NCI-H2227 (cell line): ENCODE data around the gene TAF4.
"Not testable (repeated sequence)": the region's sequence is repeated elsewhere in the genome, so short reads cannot be mapped to it uniquely, and the experiment has no call there.

Experiments
- DNase-seq: peaks from one replicate; lab custom pipeline; 2025; ENCODE audit not compliant: unreplicated experiment; lab: John Stamatoyannopoulos, UW

Gene TAF4

GRCh38 chr20:62004614-62005013 lies 61.1 kb downstream of the TAF4 start:
- DNase-seq: no peak

- DNase-seq: no peak
Measured at GRCh38 chr20:62003567-62004405, 61.9 kb downstream of the TAF4 start.

GRCh38 chr20:62002882-62003480 lies 62.7 kb downstream of the TAF4 start:
- DNase-seq: no peak

- no peak for DNase-seq
Measured at GRCh38 chr20:62001178-62001715, 64.4 kb downstream of the TAF4 start.

- DNase-seq: no peak
Measured at GRCh38 chr20:61998343-61999121, 67.1 kb downstream of the TAF4 start.

GRCh38 chr20:61997891-61998290 lies 67.8 kb downstream of the TAF4 start:
- no peak for DNase-seq

- DNase-seq: no peak
Measured at GRCh38 chr20:61997372-61997771, 68.3 kb downstream of the TAF4 start.

GRCh38 chr20:61994546-61994945 lies 71.1 kb downstream of the TAF4 start:
- no peak for DNase-seq

GRCh38 chr20:61993058-61993457 lies 72.6 kb downstream of the TAF4 start:
- no peak for DNase-seq

- no peak for DNase-seq
Measured at GRCh38 chr20:61991476-61991875, 74.2 kb downstream of the TAF4 start.

GRCh38 chr20:61990484-61990883 lies 75.2 kb downstream of the TAF4 start:
- no peak for DNase-seq

- no peak for DNase-seq
Measured at GRCh38 chr20:61989741-61990140, 75.9 kb downstream of the TAF4 start.

GRCh38 chr20:61988665-61989064 lies 77.0 kb downstream of the TAF4 start:
- no peak for DNase-seq

GRCh38 chr20:61986762-61987321 lies 78.8 kb downstream of the TAF4 start:
- no peak for DNase-seq

- DNase-seq: no peak
Measured at GRCh38 chr20:61985096-61985495, 80.6 kb downstream of the TAF4 start.

GRCh38 chr20:61984431-61984830 lies 81.2 kb downstream of the TAF4 start:
- DNase-seq: not testable (repeated sequence)

- DNase-seq: no peak
Measured at GRCh38 chr20:61983965-61984364, 81.7 kb downstream of the TAF4 start.

GRCh38 chr20:61982951-61983315 lies 82.7 kb downstream of the TAF4 start:
- no peak for DNase-seq

- no peak for DNase-seq
Measured at GRCh38 chr20:61982191-61982950, 83.3 kb downstream of the TAF4 start.

- DNase-seq: not testable (repeated sequence)
Measured at GRCh38 chr20:61981691-61982090, 84.0 kb downstream of the TAF4 start.
